Sciatic nerve (tissue), 2 donors: ENCODE results near the gene EHMT2. TPM values are rescaled to one million over a fixed set of nuclear protein-coding genes. Genes with fewer than 3 reads are reported as not detected.

Experiments used
- ATAC-seq: fragments of 200-7000 bp; cut with Tn5 transposase; one replicate; pipeline ENCODE4 v1.9.1; 2020; ENCODE audit warnings: mild to moderate bottlenecking, moderate library complexity
- DNase-seq: peaks from one replicate; pipeline ENCODE4 v3.0.0-alpha.2; 2020; ENCODE audit warnings: low spot score
- intact Hi-C: fragments of 100-400 bp; cut with DNase I; formaldehyde crosslinking; loops from one replicate; pipeline ENCODE4 v1.14.2; 2022
- total RNA-seq: library from RNA; stranded (reverse); fragmentation: NEBNext Ultra II Directional; extraction: Animal tissue kit (Norgen Biotek cat#: 25700); gene quantifications from one replicate; pipeline ENCODE4 v1.2.1, GENCODE V29; 2021
- donor health status: DM: no; HTN: no; CAD: no.
- donor health status: DM: no; HTN: no; CAD: no.

EHMT2 gene
- total RNA-seq, 1 donor from 2014 or later: 49.4 TPM

GRCh38 chr6:31831350-31832215 is 65.9 kb downstream of the EHMT2 start:
- DNase-seq: no peak
- intact Hi-C loops: loop anchor here (10.0 kb wide), 3 partner anchors 107 to 287 kb away; partner anchors contain the start of genes ATP6V1G2, DDAH2, DDX39B and LY6G5C
- no peak for ATAC-seq

- intact Hi-C loops: loop anchor here (10.0 kb wide), 3 partner anchors 106 to 286 kb away; partner anchors contain the start of genes ATP6V1G2, DDAH2, DDX39B and LY6G5C
- no peak for ATAC-seq
These were observed 66.6 kb downstream of the EHMT2 start for GRCh38 chr6:31830886-31831335.

More at GRCh38 chr6:31830886-31831335, 66.6 kb downstream of the EHMT2 start:
- no peak for DNase-seq

Other genes starting within 250 kb of the EHMT2 start
- gene BAG6, start 245.0 kb downstream of the EHMT2 start, total RNA-seq: 201 TPM
- 0.53 TPM for gene APOM, start 241.8 kb downstream of the EHMT2 start, total RNA-seq
- gene C6orf47, start 236.9 kb downstream of the EHMT2 start, total RNA-seq: 14.5 TPM
- gene GPANK1, start 232.7 kb downstream of the EHMT2 start, total RNA-seq: 16.7 TPM
- 116 TPM for gene CSNK2B, start 231.6 kb downstream of the EHMT2 start, total RNA-seq
- 20.4 TPM for gene LY6G5B, start 227.7 kb downstream of the EHMT2 start, total RNA-seq
- gene LY6G5C, start 216.6 kb downstream of the EHMT2 start, total RNA-seq: 2.1 TPM
- gene ABHD16A, start 194.4 kb downstream of the EHMT2 start, total RNA-seq: 46.0 TPM
- gene LY6G6F, start 190.8 kb downstream of the EHMT2 start, total RNA-seq: not detected
- not detected for gene LY6G6D, start 182.3 kb downstream of the EHMT2 start, total RNA-seq
- gene LY6G6C, start 176.0 kb downstream of the EHMT2 start, total RNA-seq: 0.71 TPM
- gene MPIG6B, start 174.3 kb downstream of the EHMT2 start, total RNA-seq: 0.62 TPM
- gene DDAH2, start 168.4 kb downstream of the EHMT2 start, total RNA-seq: 124 TPM
- 239 TPM for gene CLIC1, start 161.2 kb downstream of the EHMT2 start, total RNA-seq
- 21.2 TPM for gene MSH5, start 157.7 kb downstream of the EHMT2 start, total RNA-seq
- gene SAPCD1, start 135.0 kb downstream of the EHMT2 start, total RNA-seq: 4.9 TPM
- gene VWA7, start 120.4 kb downstream of the EHMT2 start, total RNA-seq: 0.94 TPM
- gene VARS1, start 101.9 kb downstream of the EHMT2 start, total RNA-seq: 42.3 TPM
- gene LSM2, start 90.7 kb downstream of the EHMT2 start, total RNA-seq: 30.1 TPM
- 2.8 TPM for gene HSPA1L, start 82.4 kb downstream of the EHMT2 start, total RNA-seq
- gene HSPA1A, start 82.2 kb downstream of the EHMT2 start, total RNA-seq: 195 TPM
- 181 TPM for gene HSPA1B, start 70.0 kb downstream of the EHMT2 start, total RNA-seq
- 22.1 TPM for gene NEU1, start 34.9 kb downstream of the EHMT2 start, total RNA-seq
- 2.1 TPM for gene SLC44A4, start 18.7 kb downstream of the EHMT2 start, total RNA-seq
- 8.4 TPM for gene ZBTB12, start 4.4 kb upstream of the EHMT2 start, total RNA-seq
- gene C2, start 30.0 kb upstream of the EHMT2 start, total RNA-seq: 25.0 TPM
- 72.6 TPM for gene CFB, start 48.4 kb upstream of the EHMT2 start, total RNA-seq
- gene NELFE, start 61.3 kb upstream of the EHMT2 start, total RNA-seq: 55.1 TPM
- gene SKIC2, start 61.5 kb upstream of the EHMT2 start, total RNA-seq: 60.0 TPM
- 23.0 TPM for gene DXO, start 74.4 kb upstream of the EHMT2 start, total RNA-seq
- gene C4A, start 84.4 kb upstream of the EHMT2 start, total RNA-seq: 453 TPM
- 392 TPM for gene C4B, start 117.1 kb upstream of the EHMT2 start, total RNA-seq
- gene CYP21A2, start 140.7 kb upstream of the EHMT2 start, total RNA-seq: 6.1 TPM
- 423 TPM for gene TNXB, start 211.6 kb upstream of the EHMT2 start, total RNA-seq
- 88.4 TPM for gene ATF6B, start 230.5 kb upstream of the EHMT2 start, total RNA-seq
- gene FKBPL, start 232.6 kb upstream of the EHMT2 start, total RNA-seq: 2.8 TPM